Stimulated activated CD4-positive, alpha-beta T cell treated with anti-CD3 and anti-CD28 coated beads, Interleukin-1b, Interleukin-23, amount 100 ng/mL, for 24 hours (primary cell): ENCODE measurements around the gene AJM1.
"Not testable (repeated sequence)": the region's sequence is repeated elsewhere in the genome, so short reads cannot be mapped to it uniquely, and the experiment has no call there.

ENCODE experiments used
- DNase-seq, 4 experiments: peaks; one replicate each; pipeline ENCODE4 v3.0.0-alpha.2; 2020; ENCODE audit warnings: low read depth in 4 of 4, low spot score in 1 of 4

Gene AJM1

DNA sequence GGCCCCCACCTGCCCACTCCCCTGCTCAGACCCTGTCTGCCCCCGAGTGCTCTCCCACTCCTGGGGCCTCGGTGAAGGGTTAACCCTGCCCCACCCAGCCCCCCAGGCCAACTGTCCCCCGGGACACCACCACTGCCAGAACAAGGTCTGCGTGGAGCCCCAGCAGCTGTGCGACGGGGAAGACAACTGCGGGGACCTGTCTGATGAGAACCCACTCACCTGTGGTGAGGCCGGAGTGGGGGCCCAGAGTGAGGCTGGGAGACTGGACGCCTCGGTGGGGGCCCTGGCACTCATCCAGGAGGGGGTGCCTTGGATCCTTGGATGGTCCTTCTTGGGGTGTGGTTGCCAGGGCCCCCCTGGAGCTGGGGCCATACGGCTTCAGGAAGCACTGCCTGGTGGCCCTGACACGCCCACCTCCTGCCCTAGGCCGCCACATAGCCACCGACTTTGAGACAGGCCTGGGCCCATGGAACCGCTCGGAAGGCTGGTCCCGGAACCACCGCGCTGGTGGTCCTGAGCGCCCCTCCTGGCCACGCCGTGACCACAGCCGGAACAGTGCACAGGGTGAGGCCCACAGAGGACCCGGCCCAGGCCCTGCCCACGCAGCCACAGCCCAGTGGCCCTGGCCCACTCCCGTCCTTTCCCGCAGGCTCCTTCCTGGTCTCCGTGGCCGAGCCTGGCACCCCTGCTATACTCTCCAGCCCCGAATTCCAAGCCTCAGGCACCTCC lies 12.0 kb downstream of the AJM1 start:
- no peak for DNase-seq

DNA sequence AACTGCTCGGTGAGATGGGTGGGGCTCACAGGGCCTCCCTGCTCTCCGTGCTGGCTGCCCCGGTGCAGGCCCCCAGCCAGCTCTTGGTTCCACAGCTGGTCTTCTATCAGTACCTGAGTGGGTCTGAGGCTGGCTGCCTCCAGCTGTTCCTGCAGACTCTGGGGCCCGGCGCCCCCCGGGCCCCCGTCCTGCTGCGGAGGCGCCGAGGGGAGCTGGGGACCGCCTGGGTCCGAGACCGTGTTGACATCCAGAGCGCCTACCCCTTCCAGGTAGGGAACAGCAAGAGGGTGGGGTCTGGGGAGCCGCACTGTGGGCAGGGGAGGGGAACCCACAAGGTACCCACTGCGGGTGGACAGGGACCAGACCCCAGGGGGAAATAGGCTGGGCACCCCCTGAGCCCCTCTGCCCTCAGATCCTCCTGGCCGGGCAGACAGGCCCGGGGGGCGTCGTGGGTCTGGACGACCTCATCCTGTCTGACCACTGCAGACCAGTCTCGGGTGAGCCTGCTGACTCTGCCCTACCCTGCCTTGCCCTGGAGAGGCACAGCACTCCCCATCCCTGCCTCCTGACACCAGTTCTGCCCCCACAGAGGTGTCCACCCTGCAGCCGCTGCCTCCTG lies 12.7 kb downstream of the AJM1 start:
- DNase-seq: no peak

DNA sequence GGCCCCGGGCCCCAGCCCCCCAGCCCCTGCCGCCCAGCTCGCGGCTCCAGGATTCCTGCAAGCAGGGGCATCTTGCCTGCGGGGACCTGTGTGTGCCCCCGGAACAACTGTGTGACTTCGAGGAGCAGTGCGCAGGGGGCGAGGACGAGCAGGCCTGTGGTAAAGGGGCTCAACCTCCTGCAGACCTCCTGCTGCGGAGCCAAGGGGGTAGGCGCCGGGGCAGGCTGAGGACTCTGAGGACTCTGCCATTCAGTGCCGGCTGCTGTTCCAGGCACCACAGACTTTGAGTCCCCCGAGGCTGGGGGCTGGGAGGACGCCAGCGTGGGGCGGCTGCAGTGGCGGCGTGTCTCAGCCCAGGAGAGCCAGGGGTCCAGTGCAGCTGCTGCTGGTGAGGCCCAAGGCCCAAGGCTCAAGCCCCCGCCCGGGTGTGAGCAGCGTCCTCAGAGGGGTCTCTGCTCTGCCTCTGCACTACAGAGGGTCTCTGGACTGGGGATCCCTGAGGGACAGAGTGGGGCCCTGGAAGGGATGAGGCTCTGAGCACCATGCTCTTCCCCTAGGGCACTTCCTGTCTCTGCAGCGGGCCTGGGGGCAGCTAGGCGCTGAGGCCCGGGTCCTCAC lies 13.3 kb downstream of the AJM1 start:
- no peak for DNase-seq

DNA sequence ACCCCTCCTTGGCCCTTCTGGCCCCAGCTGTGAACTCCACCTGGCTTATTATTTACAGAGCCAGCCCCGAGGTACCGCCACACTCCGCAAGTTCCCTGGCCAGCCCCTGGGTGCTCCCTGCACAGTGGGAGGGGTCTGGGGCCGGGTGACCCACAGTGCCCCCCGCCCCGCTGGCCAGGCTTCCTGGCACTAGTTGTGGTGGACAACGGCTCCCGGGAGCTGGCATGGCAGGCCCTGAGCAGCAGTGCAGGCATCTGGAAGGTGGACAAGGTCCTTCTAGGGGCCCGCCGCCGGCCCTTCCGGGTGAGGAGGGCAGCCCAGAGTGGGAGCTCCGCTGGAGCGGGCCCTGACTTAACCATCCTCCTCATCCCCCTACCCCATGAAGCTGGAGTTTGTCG lies 13.8 kb downstream of the AJM1 start:
- DNase-seq: no peak

DNA sequence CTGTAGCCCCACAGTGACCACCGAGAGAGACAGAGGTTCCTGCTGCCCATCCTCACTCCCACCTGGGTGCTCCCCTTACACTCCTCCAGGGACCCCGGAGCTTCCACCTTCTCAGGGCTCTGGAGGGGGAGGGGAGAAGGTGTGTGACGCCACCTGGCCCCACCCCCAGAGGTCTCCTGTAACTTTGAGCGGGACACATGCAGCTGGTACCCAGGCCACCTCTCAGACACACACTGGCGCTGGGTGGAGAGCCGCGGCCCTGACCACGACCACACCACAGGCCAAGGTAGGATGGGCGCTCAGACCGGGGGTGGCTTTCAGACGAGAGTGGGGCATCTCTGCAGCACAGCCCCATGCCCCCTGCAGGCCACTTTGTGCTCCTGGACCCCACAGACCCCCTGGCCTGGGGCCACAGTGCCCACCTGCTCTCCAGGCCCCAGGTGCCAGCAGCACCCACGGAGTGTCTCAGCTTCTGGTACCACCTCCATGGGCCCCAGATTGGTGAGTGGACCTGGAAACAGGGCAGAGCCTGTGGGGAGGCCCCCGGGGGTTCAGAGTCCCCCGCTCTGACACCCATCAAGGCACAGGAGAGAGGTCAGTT lies 14.4 kb downstream of the AJM1 start:
- no peak for DNase-seq

DNA sequence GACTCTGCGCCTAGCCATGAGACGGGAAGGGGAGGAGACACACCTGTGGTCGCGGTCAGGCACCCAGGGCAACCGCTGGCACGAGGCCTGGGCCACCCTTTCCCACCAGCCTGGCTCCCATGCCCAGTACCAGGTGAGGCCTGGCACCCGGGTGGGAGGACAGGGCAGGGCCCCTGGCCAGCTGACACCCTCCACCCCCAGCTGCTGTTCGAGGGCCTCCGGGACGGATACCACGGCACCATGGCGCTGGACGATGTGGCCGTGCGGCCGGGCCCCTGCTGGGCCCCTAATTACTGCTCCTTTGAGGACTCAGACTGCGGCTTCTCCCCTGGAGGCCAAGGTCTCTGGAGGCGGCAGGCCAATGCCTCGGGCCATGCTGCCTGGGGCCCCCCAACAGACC lies 14.9 kb downstream of the AJM1 start:
- DNase-seq: no peak

DNA sequence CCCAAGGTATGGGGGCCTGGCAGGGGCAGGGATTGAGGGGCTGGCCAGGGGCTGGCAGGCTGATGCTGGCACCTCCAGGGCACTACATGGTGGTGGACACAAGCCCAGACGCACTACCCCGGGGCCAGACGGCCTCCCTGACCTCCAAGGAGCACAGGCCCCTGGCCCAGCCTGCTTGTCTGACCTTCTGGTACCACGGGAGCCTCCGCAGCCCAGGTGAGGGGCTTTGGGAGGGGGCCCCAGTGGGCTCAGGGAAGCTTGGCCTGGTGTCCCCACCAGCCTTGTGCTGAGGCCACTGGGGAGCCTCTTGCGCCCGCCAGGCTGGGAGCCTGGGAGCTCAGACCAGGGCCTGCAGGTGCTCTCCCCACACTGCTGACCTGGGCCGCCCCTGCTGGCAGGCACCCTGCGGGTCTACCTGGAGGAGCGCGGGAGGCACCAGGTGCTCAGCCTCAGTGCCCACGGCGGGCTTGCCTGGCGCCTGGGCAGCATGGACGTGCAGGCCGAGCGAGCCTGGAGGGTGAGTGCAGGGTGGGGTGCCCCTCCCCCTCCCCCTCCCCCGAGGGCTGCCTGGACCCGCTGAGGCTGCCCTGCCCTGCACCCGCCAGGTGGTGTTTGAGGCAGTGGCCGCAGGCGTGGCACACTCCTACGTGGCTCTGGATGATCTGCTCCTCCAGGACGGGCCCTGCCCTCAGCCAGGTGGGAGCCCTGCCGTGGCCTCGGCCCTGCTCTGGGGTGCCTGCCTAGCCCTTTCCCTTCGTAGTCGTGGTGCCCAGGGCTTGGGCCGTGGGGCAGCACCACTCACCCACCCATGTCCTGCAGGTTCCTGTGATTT lies 15.5 kb downstream of the AJM1 start:
- no peak for DNase-seq

DNA sequence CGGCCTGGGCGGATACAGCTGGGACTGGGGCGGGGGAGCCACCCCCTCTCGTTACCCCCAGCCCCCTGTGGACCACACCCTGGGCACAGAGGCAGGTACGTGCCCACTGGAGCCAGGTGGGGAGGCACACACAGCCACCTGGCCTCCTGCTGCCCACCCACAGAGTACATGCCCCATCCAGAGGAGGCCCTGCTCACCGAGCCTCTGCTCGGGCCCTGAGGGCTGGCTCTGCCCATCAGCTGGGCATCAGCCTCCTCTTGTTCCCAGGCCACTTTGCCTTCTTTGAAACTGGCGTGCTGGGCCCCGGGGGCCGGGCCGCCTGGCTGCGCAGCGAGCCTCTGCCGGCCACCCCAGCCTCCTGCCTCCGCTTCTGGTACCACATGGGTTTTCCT lies 16.2 kb downstream of the AJM1 start:
- DNase-seq: no peak

DNA sequence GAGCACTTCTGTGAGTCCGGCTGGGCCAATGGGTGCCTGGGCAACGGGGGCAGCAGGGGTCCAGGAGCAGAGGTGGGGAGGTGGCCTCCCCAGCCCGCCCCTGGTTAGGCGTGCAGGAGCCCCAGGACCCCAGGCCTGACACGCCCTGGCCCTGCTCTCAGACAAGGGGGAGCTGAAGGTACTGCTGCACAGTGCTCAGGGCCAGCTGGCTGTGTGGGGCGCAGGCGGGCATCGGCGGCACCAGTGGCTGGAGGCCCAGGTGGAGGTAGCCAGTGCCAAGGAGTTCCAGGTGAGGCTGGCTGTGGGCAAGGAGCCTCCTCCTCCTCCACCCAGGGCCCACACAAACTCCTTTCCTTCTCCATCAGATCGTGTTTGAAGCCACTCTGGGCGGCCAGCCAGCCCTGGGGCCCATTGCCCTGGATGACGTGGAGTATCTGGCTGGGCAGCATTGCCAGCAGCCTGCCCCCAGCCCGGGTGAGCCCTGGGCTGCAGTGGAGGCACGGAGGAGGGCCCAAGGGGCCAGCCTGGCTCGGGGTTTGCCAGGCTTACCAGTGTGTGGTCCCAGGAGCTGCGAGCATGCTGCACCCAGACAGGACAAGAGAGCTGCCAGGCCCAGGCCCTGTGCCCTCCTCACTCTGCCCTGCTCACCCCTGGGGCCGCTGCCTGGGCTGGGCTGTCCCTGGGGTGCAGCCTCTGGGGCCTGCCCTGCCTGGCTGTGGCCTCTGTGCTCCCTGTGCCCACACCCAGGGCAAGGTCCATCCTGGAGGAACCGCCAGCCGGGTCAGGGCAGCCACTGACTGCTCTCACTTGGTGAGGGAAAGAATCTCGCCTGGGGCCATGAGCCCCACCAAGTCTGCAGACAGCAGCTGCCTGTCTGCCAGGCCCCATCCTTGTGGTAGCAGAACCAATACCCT lies 16.8 kb downstream of the AJM1 start:
- no peak for DNase-seq

DNA sequence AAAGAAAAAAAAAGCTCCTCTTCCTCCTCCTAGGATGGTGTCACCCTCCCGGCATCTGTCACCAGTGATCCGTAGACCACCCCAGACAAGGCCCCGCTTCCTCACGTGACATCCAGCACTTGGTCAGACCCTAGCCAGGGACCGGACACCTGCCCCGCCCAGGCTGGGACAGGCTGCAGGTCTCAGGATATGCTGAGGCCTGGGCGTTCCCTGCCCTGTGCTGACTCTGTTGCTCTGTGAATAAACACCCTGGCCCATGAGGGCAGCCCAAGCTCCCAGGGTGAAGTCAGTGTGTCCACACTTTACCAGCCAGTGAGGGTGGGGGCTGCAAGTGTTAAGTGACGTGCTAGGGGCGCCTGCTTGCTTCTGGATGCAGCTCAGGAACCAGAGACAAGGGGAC lies 18.3 kb downstream of the AJM1 start:
- no peak for DNase-seq

DNA sequence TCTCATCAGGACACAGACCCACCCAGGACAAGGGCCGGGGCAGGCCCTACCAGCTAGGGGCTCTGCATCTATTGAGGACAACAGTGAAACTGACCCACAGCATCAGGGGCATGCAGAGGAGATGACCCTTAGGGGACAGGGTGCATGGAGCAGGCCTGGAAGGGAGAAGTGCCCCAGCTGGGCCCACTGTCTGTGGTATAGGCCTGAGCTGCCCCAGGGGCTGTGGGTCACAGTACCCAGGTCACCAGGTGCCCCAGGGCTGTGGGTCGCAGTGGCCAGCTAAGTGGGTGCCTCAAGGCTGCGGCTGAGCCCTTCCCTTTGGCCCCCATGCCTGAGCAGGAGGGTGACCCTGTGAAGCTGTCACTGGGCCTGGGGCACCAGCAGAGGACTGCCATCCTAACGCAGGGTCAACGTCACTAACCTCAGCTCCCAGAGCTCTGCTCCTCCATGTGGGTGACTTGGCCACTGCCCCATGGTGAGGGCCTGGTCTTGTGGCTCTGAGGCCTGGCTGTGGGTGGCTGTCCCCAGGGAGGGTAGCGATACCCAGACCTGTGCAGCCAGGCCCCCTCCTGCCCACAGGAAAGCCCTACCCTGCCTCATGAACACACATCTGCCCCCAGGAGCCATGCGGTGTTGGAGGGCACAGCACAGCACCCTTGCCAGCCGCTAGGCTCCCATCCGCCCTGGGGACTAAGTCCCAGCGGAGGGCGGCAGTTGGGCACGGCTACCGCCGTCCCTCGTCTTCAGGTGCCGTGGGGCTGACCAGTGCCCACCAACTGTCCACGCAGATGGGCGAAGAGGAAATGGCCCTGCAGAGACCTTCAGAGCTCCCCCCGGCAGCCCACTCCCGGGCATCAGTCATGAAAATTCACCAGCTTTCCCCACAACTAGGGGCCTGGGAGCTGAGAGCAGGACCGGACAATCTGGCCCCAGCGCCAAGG lies 18.9 kb downstream of the AJM1 start:
- no peak for DNase-seq

DNA sequence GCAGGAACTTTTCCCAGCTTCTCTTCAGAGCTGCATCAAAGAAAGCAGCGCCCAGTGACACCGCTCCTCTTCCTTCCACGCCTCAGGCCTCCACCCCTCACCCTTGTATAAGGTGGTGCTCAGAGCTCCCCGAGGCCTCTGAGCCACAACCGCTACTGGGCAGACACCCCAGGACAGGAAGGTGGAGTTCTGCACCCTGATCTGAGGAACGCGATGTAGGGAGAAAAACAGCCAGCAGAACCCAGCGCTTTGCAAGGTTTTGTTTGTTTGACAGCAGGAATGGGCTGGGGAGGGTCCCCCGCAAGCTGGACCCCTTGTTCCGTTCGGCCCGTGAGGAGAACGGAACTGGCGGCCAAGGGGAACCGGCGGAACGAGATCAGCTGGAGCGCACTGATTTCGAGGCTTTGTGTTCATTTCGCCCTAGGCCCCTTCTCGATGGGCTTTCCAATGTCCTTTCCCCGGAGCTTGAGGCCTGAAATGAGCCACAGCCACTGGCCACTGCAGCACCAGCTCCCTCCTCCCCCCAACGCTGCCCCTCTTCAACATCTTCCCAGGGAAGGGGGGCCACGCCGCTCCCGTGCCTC lies 19.7 kb downstream of the AJM1 start:
- DNase-seq: no peak

DNA sequence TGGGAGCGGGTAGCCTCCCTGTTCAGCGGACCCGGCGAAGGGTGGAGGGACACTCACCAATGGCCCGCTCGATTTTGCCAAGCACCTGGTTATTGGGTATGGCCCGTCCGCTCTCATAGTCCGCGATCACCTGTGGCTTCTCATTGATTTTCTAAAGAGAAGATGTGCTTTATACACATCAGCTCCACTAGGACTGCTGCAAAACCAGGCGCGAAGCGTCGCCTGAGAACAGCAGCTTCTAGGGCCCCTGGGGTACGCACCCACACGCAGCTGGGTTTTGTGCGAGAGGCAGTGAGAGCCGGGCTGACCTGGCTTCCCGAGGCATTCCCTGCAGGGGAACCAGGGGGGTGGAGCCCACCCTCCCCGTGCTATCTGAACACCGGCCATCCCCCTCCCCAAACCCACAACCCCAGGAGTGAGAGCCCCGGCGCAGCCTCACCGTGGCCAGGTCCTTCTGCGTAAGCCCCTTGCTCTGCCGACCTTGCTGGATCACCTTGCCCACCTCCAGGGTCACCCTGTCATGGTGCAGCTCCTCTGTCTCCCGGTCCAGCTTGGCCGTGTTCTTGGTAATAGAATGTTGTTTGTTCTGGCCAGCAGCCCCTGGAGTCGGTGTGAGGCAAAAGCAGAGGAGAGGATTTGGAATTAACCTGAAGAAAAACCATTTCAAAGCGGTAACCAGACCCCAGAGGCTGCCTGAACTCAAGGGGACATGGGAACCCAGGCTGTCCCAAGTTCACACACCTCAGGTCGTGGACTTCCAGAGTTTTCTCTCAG lies 20.8 kb downstream of the AJM1 start:
- no peak for DNase-seq

DNA sequence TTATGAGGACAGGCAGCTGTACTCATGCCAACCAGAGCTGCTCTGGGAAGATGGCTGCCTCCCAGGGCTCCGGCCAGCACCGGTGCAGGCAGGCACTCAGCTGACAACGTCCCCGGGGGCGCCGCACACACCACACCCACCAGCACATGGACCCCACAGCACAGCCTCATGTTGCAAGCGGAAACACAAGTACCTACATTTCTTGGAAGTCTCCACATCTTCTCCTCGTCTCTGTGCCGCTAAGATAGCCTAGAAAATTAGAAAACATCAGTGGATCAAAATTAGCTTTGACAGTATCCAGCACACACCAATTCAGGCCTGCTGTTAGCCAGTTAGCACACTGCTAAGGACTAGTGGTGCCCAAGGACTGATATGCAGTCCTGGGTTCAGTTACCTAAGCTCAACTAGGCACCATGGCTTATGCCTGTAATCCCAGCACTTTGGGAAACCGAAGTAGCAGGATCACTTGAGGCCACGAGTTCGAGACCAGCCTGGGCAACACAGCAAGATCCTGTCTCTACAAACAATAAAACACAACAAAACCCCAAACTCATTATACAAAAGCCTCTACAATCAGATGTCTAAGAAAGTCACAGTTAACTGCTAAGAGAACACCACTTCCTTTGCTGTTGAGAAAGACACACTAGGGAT lies 21.5 kb downstream of the AJM1 start:
- no peak for DNase-seq

DNA sequence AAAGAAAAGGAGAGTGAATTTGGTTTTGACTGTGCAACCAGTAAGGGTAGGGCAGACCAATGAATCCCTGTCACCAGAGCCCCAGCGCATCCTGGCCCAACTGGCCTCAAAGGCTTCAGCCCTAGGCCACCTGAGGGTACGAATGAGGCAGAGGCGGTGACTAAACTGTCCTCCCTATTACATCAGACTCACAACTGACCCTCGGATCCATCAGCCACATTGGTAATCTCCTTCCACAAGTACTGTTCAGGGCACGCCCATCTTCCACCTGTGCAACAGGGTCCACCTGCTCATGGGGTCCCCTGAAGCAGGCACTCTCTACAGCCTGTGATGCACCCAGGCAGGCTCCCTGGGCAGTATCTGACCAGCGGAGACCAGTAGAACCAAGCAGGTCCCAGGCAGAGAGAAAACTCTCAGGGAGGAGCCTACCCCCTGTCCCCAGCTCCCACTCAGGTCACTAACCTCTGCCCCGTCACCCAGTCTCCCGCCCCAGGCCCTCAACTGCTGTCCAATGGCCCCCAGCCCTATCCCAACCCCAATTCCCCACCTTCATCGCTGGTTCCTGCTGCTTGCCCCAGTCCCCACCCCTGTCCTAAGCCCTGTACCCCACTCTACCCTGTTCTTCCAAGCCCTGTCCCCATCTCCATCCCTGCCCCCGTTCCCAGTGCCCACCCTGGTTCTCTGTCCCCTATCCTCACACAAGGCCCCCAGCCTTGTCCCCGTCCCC lies 22.9 kb downstream of the AJM1 start:
- no peak for DNase-seq

DNA sequence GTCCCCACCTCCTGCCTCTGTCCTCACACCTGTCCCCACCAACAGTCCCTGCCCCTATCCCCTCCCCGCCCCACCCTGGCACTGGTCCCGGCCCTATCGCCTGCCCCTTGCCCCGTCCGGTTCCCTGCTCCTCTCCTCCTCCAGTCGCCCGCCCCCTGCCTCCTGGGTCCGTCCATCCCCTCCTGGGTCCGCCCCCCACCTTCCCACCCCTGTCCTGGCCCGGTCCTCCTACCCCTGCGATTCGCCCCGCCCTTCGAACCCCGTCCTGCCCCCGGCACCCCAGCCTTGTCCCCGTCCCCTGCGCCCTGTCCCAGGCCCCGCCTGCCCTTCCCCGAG lies 23.5 kb downstream of the AJM1 start:
- DNase-seq: no peak

DNA sequence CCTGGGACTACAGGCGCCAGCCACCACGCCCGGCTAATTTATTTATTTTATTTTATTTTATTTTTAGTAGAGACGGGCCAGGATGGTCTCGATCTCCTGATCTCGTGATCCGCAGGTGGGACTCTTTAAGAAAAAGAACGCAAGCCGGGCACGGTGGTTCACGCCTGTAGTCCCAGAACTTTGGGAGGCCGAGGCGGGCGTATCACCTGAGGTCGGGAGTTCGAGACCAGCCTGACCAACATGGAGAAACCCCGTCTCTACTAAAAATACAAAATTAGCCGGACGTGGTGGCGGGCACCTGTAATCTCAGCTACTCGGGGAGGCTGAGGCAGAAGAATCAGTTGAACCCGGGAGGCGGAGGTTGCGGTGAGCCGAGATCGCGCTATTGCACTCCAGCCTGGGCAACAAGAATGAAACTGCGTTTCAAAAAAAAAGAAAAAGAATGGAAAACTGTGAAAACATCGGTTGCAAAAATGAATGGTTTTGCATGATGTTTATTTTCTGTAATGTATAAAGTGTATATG lies 24.7 kb downstream of the AJM1 start:
- not testable (repeated sequence) for DNase-seq
